NT2/D1 (cell line): ENCODE results near the gene IQUB.
"Not testable (repeated sequence)": the region's sequence is repeated elsewhere in the genome, so short reads cannot be mapped to it uniquely, and the experiment has no call there.

ENCODE experiments used
- SUZ12 ChIP-seq: IDR thresholded peaks from 2 replicates; pipeline ENCODE4 v1.6.1; 2011; ENCODE audit not compliant: insufficient read length, insufficient read depth; ENCODE audit errors: extremely low read depth
- YY1 ChIP-seq: IDR thresholded peaks from 2 replicates; pipeline ENCODE4 v1.6.1; 2011; ENCODE audit not compliant: insufficient read length, insufficient read depth

DNA sequence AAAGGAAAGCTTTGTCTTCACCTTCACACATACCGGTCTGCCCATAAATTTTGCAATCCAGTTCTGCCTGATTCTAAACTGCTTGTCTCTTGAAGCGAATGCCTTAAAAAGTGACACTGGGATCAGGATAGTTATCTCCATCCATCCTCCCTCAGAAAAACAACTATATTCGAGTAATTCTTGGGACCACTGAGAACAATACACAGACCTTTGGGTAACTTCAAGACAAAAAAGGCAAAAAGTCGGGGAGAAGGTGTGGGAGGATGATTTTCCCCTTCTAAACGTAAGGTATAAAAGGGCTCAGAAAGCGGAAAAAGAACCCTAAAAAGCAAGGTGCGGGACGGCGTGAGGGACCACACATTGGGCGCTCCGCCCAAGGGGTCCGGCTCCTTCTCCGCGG is 2.1 kb downstream of the IQUB start:
- TF ChIP-seq YY1, SUZ12: not testable (repeated sequence)
